NT2/D1 (cell line): ENCODE data around the gene AARS2.

ENCODE experiments used
- DNase-seq: peaks from one replicate; pipeline ENCODE4 v3.0.0-alpha.2; 2011; ENCODE audit warnings: low read depth, low spot score
- H3K27me3 ChIP-seq: 2 replicates; pipeline ENCODE4 v1.6.0; 2011; ENCODE audit warnings: mild to moderate bottlenecking; ENCODE audit not compliant: insufficient read length, insufficient read depth
- H3K36me3 ChIP-seq: 2 replicates; pipeline ENCODE4 v1.6.1; 2011; ENCODE audit warnings: mild to moderate bottlenecking, low read length, mixed read lengths; ENCODE audit not compliant: insufficient read depth, insufficient read length
- H3K4me1 ChIP-seq: 2 replicates; pipeline ENCODE4 v1.5.1; 2011; ENCODE audit not compliant: insufficient read depth, insufficient read length
- H3K4me3 ChIP-seq: 2 replicates; pipeline ENCODE4 v1.5.1; 2011; ENCODE audit warnings: low read depth; ENCODE audit not compliant: insufficient read length
- H3K9ac ChIP-seq: 2 replicates; pipeline ENCODE4 v1.6.0; 2011; ENCODE audit warnings: low read depth; ENCODE audit not compliant: insufficient read length
- H3K9me3 ChIP-seq: 2 replicates; pipeline ENCODE4 v1.5.1; 2011; ENCODE audit warnings: mild to moderate bottlenecking, low read length; ENCODE audit not compliant: insufficient read depth
- SUZ12 ChIP-seq: IDR thresholded peaks from 2 replicates; pipeline ENCODE4 v1.6.1; 2011; ENCODE audit not compliant: insufficient read length, insufficient read depth; ENCODE audit errors: extremely low read depth
- YY1 ChIP-seq: IDR thresholded peaks from 2 replicates; pipeline ENCODE4 v1.6.1; 2011; ENCODE audit not compliant: insufficient read length, insufficient read depth
- ZNF274 ChIP-seq: IDR thresholded peaks from 2 replicates; pipeline ENCODE4 v1.6.1; 2011; ENCODE audit warnings: mild to moderate bottlenecking, low read depth, low read length

The AARS2 gene

DNA sequence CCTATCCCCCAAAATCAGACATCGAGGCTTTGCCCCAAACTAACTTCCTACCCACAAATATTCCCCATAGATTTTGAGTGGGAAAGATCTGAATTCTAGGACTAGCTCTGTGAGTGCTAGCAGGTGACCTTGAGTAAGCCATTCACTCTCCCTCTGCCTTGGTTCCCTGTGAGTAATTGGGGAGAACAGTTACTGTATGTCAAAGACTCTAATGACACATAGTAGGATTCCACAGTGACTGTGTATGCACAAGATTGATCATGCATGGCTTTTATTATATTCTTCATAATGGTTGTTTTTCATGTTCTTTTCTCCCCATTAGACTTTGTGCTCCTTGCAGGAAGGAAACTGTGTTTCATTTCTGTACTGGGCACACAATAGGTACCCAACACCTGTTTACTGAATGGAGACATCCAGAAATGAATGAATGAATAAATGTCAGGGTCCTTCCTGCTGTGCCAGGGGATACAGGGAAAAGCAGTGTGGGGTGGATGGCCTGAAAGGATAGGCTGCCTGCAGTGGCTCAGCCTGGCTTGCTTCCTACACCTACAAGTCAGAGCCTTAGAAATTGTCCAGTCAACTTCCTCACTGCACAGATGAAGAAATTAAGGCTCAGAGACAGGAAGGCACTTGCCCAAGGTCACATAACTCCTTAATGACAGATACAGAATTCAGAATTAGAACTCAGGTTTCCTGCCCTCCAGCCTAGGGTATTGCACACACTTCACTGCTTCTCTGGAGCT lies 43.8 kb downstream of the AARS2 start:
- no peaks in the 10 kb centered on the region for H3K36me3 ChIP-seq

DNA sequence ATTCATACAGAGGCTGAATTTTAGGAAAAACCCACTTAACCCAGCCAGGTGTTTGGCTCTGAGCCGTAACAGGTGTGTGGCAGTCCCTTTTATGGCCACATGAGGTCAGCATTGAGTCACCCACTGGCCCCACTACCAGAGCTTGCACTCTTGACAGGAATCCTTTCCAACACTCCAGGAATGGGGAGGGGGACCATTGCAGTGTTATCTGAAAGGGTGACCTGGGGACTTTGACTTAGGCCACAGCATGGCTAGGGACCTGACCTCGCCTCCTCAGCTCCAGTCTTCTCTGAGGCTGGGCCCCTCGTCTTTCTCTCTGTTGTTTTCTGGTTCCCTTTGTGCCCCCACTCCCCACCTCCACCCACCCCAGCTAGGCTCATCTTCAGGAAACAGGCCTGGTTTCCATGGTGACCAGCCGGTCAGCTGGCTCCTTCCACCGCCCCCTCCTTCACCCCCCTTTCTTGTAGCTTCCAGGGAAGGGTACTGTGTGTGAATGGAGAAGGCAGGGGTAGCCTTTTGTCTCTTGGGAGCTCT lies 45.0 kb downstream of the AARS2 start:
- H3K36me3 ChIP-seq: no peaks in the 10 kb centered on the region
- no peaks in the 10 kb centered on the region for H3K9me3 ChIP-seq
- no peak overlapping the region for H3K4me3 ChIP-seq
- DNase-seq: peak; percentile 64
- peaks cover 27% of the 10 kb centered on the region for H3K27me3 ChIP-seq
- H3K4me1 ChIP-seq: peaks cover 18% of the 10 kb centered on the region
- no peak overlapping the region for H3K9ac ChIP-seq
- no peak for TF ChIP-seq SUZ12
- no peak for TF ChIP-seq ZNF274
- no peak for TF ChIP-seq YY1

More for the DNA sequence above, 43.8 kb downstream of the AARS2 start:
- Histone ChIP-seq H3K4me1 (peaks cover 8% of the 10 kb centered on the region), H3K4me3 (no peak overlapping the region), H3K27me3 (peaks cover 27% of the 10 kb centered on the region), H3K9me3 (no peaks in the 10 kb centered on the region), H3K9ac (peak overlapping the region; percentile 21)
- no peak for TF ChIP-seq SUZ12
- TF ChIP-seq ZNF274: no peak
- no peak for TF ChIP-seq YY1
- no peak for DNase-seq

DNA sequence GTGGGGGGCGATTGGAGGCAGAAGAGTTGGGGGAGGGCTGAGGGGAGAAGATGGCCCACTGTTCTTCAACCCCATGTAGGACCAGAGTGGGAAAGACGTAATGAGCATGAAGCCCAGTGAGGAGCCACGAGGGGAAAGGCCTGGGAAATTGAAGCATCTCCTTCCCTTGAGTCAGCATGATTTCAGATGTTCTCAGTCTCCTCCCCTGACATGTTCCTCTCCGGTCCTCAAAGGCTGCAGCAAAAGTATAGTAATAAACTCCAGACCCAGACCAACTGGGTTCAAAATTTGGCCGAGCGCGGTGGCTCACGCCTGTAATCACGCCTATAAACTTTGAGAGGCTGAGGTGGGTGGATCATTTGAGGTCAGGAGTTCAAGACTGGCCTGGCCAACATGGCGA lies 45.9 kb downstream of the AARS2 start:
- no peak for DNase-seq
- H3K4me1 ChIP-seq: peaks cover 25% of the 10 kb centered on the region
- no peak overlapping the region for H3K9ac ChIP-seq
- peaks cover 6% of the 10 kb centered on the region for H3K36me3 ChIP-seq
- H3K4me3 ChIP-seq: no peak overlapping the region
- H3K9me3 ChIP-seq: no peaks in the 10 kb centered on the region
- TF ChIP-seq ZNF274 (no peak), YY1 (no peak), SUZ12 (no peak)
- peaks cover 27% of the 10 kb centered on the region for H3K27me3 ChIP-seq

DNA sequence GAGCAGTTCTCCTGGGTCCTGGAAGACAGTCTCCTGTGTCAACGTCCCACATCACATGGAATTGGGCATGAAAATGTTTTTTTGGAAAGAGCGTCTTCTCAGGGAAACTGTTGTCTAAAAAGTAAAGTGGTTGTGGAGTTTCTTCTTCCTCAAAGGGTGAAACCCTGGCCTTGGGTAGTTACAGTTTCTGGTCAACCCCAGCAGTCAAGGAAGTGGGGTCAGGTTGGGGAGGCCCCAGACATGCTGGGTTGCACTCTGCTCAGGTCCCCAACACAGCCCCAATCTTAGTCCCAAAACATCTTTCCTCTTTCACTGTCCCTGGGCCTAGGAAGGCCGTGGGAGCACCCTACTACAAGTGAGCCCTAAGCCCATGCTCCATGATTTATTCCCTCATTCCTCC lies 46.8 kb downstream of the AARS2 start:
- H3K27me3 ChIP-seq: peaks cover 27% of the 10 kb centered on the region
- no peak overlapping the region for H3K9ac ChIP-seq
- H3K36me3 ChIP-seq: peaks cover 15% of the 10 kb centered on the region
- H3K4me1 ChIP-seq: peaks cover 27% of the 10 kb centered on the region
- DNase-seq: no peak
- TF ChIP-seq SUZ12 (no peak), ZNF274 (no peak), YY1 (no peak)
- no peak overlapping the region for H3K4me3 ChIP-seq
- H3K9me3 ChIP-seq: no peaks in the 10 kb centered on the region

DNA sequence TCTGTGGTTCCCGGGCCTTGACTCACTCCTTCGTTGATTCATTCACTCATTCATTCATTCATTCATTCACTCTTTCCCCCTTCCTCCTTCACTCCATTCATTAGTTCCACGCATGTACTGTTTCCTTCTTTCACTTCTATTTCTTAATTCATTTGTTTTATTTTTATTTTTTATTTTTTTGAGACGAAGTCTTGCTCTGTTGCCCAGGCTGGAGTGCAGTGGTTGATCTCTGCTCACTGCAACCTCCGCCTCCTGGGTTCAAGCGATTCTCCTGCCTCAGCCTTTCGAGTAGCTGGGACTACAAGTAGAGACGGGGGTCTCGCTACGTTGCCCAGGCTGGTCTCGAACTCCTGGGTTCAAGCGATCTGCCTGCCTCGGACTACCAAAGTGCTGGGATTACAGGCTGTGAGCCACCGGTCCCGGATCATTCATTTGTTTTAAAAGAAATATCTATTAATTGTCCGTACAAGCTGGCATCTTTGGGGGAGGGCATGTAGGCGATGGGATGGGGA lies 47.4 kb downstream of the AARS2 start:
- no peak for TF ChIP-seq ZNF274
- no peak for TF ChIP-seq YY1
- no peak for TF ChIP-seq SUZ12
- no peak for DNase-seq
- no peak overlapping the region for H3K4me3 ChIP-seq
- H3K9ac ChIP-seq: no peak overlapping the region
- H3K9me3 ChIP-seq: no peaks in the 10 kb centered on the region
- H3K27me3 ChIP-seq: peaks cover 27% of the 10 kb centered on the region
- peaks cover 21% of the 10 kb centered on the region for H3K36me3 ChIP-seq
- peaks cover 27% of the 10 kb centered on the region for H3K4me1 ChIP-seq

DNA sequence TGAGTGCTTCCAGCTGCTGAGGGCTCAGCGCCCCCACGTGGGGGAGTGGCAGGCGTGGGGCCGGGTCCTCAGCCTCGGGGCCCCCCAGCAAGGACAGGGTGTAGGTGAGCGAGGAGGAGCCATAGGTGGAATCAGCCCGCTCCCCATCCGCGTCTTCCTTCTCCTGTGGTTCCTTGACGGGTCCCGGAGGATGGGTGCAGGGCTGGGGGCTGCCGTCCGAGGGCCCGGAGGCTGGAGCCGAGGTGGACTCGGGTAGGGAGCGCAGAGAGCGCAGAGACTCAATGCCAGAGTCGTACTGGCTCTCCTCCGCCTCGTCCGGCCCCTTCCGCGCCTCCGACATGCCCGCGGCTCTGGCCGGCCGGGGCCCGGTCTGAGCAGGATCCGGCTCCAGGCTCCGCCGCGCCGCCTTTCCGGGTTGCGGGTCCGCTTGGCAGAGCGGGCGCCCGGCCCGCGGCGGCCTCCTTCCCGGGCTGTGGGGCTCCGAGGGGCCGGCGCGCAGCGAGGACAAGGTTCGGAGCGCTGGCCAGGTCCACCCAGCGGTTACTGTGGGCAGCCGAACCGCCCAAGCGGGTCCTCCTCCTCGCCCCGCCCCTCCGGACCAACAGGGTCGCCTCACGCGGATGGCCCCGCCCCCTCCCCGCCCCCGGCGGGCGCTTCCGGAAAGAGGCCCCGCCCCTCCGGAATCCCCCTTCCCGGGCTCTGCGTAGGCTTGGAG lies 48.0 kb downstream of the AARS2 start, which contains the start of gene NFKBIE:
Gene NFKBIE, minus strand, starts transcription at position 545 of the 715 bp plus-strand sequence. Its CDS starts 205 bp downstream, at position 340.
- Histone ChIP-seq H3K36me3 (peaks cover 27% of the 10 kb centered on the region), H3K4me1 (peaks cover 27% of the 10 kb centered on the region), H3K4me3 (peak within 1 kb of the TSS; percentile 74), H3K9me3 (no peaks in the 10 kb centered on the region), H3K9ac (peak within 1 kb of the TSS; percentile 83), H3K27me3 (peaks cover 27% of the 10 kb centered on the region)
- TF ChIP-seq SUZ12 (no peak), ZNF274 (no peak), YY1 (no peak)
- DNase-seq: peak; percentile 58
